ENCODE measurements around the gene NARF. TPM values are rescaled to one million over a fixed set of nuclear protein-coding genes. Genes with fewer than 3 reads are reported as not detected.

The NARF gene
- total RNA-seq, 1 experiment from 2014 or later = 20.6 TPM

DNA sequence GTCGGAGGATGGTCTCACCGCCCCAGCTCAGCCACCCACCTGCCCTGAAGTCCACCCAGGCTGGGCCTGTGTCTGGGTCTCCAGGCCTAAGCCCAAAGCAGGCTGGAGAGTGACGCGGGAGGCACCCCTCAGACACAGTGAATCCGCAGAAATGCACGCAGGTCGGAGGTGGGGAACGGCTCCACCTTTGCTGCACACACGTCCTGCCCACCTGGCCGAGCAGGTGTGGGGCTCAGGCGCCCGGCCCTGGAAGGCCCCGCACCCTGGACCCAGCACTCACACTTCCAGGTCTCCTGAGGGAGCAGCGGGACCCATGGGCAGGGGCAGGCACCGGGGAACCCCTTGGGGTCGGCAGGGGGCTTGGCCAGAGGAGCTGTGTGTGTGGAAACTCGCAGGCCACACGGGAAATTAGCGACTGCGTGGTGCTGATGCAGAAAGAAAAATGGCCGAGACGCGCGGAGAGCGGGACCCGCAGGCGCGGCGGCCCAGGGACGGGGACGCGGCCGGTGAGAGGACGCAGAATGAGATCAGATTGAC, 18.6 kb upstream of the NARF start:
- Mint-ChIP-seq H3K4me3 (ENCODE audit: unreplicated experiment) (no peak overlapping the region), H3K4me1 (ENCODE audit: insufficient read depth, unreplicated experiment) (no peaks in the 10 kb centered on the region), H3K9me3 (ENCODE audit: unreplicated experiment) (no peaks in the 10 kb centered on the region), H3K36me3 (ENCODE audit: insufficient read depth, unreplicated experiment) (peaks cover 6% of the 10 kb centered on the region), H3K27me3 (ENCODE audit: insufficient read depth, unreplicated experiment) (no peaks in the 10 kb centered on the region), H3K27ac (ENCODE audit: low read depth, unreplicated experiment) (no peak overlapping the region)
- TF ChIP-seq, protein P1, sequence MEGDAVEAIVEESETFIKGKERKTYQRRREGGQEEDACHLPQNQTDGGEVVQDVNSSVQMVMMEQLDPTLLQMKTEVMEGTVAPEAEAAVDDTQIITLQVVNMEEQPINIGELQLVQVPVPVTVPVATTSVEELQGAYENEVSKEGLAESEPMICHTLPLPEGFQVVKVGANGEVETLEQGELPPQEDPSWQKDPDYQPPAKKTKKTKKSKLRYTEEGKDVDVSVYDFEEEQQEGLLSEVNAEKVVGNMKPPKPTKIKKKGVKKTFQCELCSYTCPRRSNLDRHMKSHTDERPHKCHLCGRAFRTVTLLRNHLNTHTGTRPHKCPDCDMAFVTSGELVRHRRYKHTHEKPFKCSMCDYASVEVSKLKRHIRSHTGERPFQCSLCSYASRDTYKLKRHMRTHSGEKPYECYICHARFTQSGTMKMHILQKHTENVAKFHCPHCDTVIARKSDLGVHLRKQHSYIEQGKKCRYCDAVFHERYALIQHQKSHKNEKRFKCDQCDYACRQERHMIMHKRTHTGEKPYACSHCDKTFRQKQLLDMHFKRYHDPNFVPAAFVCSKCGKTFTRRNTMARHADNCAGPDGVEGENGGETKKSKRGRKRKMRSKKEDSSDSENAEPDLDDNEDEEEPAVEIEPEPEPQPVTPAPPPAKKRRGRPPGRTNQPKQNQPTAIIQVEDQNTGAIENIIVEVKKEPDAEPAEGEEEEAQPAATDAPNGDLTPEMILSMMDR (IDR thresholded peaks at IDR 0.05; ENCODE audit: unreplicated experiment) = no peak
- intact Hi-C loops (cut with micrococcal nuclease) = no loop called here
- no peak for DNase-seq (ENCODE audit: unreplicated experiment)
- ChIA-PET POLR2A (no interaction called here), CTCF (interaction anchor here (0.6 kb wide), 2 partner anchors 23 to 142 kb away, joined by 3 read pairs; no protein-coding TSS in a partner anchor)
- BruUV-seq (replicated peaks) = no TSS peak

DNA sequence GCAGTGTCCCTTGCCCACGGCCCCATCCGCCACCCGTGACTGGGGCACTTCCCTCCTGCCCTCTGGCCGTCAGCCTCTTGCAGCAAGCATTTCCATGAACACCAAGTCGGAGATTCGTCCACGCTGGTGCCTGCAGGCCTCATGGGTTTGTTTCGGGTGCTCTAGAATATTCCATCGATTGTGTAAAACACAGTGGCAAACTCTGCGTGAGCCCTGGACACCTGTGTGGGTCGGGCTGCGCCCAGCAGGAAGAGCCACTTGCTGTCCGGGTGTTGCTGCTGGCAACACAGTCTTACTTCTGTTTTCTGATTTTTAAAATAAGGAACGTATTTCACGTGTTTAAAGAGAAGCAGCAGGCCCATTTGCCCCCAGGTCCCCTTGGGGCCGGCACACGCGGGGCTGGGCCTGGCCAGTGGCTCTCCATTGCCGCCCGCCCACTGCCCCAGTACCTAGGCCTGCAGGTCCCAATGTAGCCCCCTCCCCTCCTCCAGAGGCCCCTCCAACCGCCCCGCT, 18.0 kb upstream of the NARF start:
- TF ChIP-seq, protein P1 (IDR thresholded peaks at IDR 0.05; ENCODE audit: unreplicated experiment) = no peak
- ChIA-PET POLR2A (no interaction called here), CTCF (interaction anchor here (0.6 kb wide), 1 partner anchor 142 kb away, joined by 3 read pairs; no protein-coding TSS in a partner anchor)
- no TSS peak for BruUV-seq (replicated peaks)
- H3K4me1 Mint-ChIP-seq (ENCODE audit: insufficient read depth, unreplicated experiment) = no peaks in the 10 kb centered on the region
- no peak for DNase-seq (ENCODE audit: unreplicated experiment)
- H3K36me3 Mint-ChIP-seq (ENCODE audit: insufficient read depth, unreplicated experiment) = peaks cover 6% of the 10 kb centered on the region
- H3K9me3 Mint-ChIP-seq (ENCODE audit: unreplicated experiment) = no peaks in the 10 kb centered on the region
- no peak overlapping the region for H3K27ac Mint-ChIP-seq (ENCODE audit: low read depth, unreplicated experiment)
- no peak overlapping the region for H3K4me3 Mint-ChIP-seq (ENCODE audit: unreplicated experiment)
- H3K27me3 Mint-ChIP-seq (ENCODE audit: insufficient read depth, unreplicated experiment) = no peaks in the 10 kb centered on the region
- intact Hi-C loops (cut with micrococcal nuclease) = no loop called here

DNA sequence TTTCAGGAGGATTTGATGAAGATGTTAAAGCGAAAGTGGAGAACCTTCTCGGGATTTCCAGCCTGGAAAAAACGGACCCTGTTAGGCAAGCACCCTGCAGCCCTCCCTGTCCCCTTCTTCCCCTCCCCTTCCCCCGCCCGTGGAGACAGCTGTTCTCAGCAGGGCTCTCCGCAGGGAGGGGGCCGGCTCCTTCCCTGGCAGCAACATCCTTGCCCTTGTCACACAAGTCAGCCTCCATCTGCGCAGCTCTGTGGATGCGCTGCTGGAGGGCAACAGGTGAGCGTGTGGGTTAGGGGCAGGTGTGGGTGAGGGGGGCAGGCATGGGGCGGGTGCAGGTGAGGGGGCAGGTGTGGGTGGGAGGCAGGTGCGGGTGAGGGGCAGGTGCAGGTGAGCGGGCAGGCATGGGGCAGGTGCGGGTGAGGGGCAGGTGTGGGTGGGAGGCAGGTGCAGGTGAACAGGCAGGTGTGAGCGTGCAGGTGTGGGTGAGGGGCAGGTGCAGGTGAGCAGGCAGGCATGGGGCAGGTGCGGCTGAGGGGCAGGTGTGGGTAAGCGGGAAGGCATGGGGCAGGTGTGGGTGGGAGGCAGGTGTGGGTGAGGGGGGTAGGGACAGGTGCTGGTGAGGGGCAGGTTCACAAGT, 17.4 kb upstream of the NARF start:
- no peaks in the 10 kb centered on the region for H3K9me3 Mint-ChIP-seq (ENCODE audit: unreplicated experiment)
- no TSS peak for BruUV-seq (replicated peaks)
- no peaks in the 10 kb centered on the region for H3K27me3 Mint-ChIP-seq (ENCODE audit: insufficient read depth, unreplicated experiment)
- ChIA-PET POLR2A (no interaction called here), CTCF (no interaction called here)
- no peak overlapping the region for H3K4me3 Mint-ChIP-seq (ENCODE audit: unreplicated experiment)
- no peak for DNase-seq (ENCODE audit: unreplicated experiment)
- intact Hi-C loops (cut with micrococcal nuclease) = no loop called here
- H3K36me3 Mint-ChIP-seq (ENCODE audit: insufficient read depth, unreplicated experiment) = peaks cover 6% of the 10 kb centered on the region
- no peaks in the 10 kb centered on the region for H3K4me1 Mint-ChIP-seq (ENCODE audit: insufficient read depth, unreplicated experiment)
- H3K27ac Mint-ChIP-seq (ENCODE audit: low read depth, unreplicated experiment) = no peak overlapping the region
- TF ChIP-seq, protein P1 (IDR thresholded peaks at IDR 0.05; ENCODE audit: unreplicated experiment) = no peak

DNA sequence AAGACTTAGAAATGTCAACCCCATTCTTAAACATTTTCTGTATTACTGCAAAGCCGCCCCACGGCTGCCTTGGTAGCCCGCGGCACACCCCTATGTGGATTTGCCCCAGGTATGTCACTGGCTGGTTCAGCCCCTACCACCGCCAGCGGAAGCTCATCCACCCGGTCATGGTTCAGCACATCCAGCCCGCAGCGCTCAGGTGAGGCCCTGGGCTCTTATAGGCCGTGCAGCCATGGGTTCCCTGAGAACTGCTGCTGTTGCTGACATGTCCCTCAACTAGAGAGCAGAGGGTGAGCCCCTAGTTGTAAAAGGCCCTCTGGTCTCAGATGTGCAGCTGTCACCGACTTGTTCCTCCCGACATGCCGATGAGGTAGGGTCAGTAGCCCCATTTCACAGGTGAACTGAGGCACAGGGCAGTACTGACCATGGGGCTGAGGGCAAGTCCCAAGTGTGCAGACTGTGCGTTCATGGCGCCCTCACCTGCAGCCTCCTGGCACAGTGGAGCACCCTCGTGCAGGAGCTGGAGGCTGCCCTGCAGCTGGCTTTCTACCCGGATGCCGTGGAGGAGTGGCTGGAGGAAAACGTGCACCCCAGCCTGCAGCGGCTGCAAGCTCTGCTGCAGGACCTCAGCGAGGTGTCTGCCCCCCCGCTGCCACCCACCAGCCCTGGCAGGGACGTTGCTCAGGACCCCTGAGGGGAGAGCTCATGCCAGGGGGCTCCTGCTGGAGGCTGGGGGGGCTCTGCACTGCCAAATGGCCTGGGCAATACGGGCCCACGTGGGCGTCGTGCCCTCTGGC, 16.7 kb upstream of the NARF start:
- H3K27ac Mint-ChIP-seq (ENCODE audit: low read depth, unreplicated experiment) = no peak overlapping the region
- H3K36me3 Mint-ChIP-seq (ENCODE audit: insufficient read depth, unreplicated experiment) = peaks cover 9% of the 10 kb centered on the region
- no TSS peak for BruUV-seq (replicated peaks)
- H3K4me3 Mint-ChIP-seq (ENCODE audit: unreplicated experiment) = no peak overlapping the region
- DNase-seq (ENCODE audit: unreplicated experiment) = no peak
- intact Hi-C loops (cut with micrococcal nuclease) = no loop called here
- ChIA-PET POLR2A (interaction anchor here (0.6 to 1.2 kb wide), 2 partner anchors 12 to 199 kb away, joined by 4 to 6 read pairs; no protein-coding TSS in a partner anchor), CTCF (no interaction called here)
- H3K9me3 Mint-ChIP-seq (ENCODE audit: unreplicated experiment) = no peaks in the 10 kb centered on the region
- TF ChIP-seq, protein P1 (IDR thresholded peaks at IDR 0.05; ENCODE audit: unreplicated experiment) = no peak
- no peaks in the 10 kb centered on the region for H3K4me1 Mint-ChIP-seq (ENCODE audit: insufficient read depth, unreplicated experiment)
- H3K27me3 Mint-ChIP-seq (ENCODE audit: insufficient read depth, unreplicated experiment) = no peaks in the 10 kb centered on the region

Measured in MCF 10A (cell line).